HG02571 (cell line): Measurements from ENCODE around the gene PDE8A.

Source experiments
- ATAC-seq: cut with Tn5 transposase; IDR thresholded peaks from one replicate; pipeline ENCODE4 v1.9.1; 2021; ENCODE audit warnings: mild to moderate bottlenecking, moderate library complexity; ENCODE audit not compliant: unreplicated experiment

Gene PDE8A

GRCh38 chr15:85030301-85030929, 48.8 kb downstream of the PDE8A start:
- ATAC-seq = no peak

GRCh38 chr15:85031086-85031943, 49.7 kb downstream of the PDE8A start:
- ATAC-seq = no peak

GRCh38 chr15:85031944-85032558, 50.4 kb downstream of the PDE8A start:
- no peak for ATAC-seq

DNA sequence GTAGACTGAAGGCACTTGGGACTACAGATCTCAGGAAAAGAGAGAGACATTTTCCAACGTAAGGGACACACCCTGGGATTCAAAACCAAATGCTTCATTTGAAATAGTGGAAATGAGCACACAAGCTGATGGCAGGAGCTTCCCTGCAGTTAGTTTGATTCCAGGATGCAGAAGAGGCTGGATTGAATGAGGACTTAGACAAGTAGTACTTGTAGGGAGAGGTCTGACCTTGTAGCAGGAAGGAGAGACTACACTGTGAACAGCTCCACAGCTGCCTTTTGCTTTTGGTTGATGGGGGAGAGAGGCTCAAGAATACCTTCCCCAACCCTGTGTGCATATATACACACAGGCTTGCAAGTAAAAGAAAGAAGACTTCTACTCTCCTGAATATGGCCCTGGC, 51.5 kb downstream of the PDE8A start:
- ATAC-seq = no peak

DNA sequence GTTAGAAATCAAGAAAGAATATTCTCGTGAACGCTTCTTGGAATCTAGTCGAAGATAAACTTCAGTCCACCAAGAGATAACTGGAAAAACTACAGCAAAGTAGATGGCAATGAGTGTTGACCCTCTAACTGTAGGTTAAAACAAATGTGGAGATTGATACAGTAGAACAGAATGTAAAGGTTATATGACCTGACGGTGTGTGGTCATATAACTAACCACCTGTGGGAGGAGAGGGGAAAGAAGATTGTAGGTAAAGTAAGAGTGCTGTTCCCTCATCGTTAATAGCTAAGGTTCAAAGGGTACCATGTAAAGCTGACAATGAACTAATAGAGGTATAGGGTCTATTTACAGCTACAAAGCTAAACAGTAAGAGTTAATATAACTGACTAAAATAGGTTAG, 52.6 kb downstream of the PDE8A start:
- no peak for ATAC-seq

GRCh38 chr15:85035980-85036379, 54.3 kb downstream of the PDE8A start:
- ATAC-seq = no peak

DNA sequence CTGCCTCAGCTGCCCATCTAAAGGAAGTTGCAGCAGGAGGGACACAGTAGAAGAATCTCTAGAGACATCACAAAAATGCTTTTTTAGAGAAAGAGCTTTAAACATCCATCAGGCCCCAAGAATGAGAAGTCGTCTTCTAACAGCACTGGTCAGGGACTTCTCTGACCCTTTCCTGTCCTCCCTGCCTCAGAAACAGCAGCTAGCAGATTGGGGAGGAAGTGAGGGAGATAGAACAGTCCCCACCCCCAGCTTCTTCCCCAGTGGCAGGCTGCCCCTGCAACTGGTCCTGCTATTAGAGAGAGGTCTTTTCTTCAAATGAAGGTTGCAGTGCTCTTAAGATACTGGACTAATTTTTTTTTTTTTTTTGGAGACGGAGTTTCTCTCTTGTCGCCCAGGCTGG, 55.1 kb downstream of the PDE8A start:
- no peak for ATAC-seq

GRCh38 chr15:85037641-85038040, 56.0 kb downstream of the PDE8A start:
- no peak for ATAC-seq

- ATAC-seq = no peak
Measured at GRCh38 chr15:85041230-85041629, 59.6 kb downstream of the PDE8A start.

GRCh38 chr15:85044251-85044853, 62.7 kb downstream of the PDE8A start:
- no peak for ATAC-seq

GRCh38 chr15:85044894-85045293, 63.2 kb downstream of the PDE8A start:
- ATAC-seq = no peak

DNA sequence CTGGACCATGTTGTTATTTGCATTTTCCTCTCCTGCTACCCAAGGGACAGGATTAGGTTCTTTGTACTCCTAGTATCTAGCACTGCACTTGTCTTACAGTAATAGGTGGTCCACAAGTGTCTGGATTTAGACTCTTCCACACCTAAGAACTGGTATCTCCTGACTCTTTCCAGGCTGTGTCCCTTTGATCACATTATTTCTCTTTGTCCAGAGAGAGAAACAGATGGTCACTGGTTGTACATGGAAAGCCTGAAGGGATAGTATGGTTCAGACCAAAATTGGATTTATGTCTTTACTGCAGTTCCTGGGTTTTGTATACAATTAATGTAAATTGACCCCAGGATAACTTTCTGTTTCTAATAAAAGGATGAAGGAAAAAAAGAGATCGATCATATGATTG, 64.0 kb downstream of the PDE8A start:
- ATAC-seq = no peak

- no peak for ATAC-seq
Measured at GRCh38 chr15:85047271-85047948, 65.8 kb downstream of the PDE8A start.

DNA sequence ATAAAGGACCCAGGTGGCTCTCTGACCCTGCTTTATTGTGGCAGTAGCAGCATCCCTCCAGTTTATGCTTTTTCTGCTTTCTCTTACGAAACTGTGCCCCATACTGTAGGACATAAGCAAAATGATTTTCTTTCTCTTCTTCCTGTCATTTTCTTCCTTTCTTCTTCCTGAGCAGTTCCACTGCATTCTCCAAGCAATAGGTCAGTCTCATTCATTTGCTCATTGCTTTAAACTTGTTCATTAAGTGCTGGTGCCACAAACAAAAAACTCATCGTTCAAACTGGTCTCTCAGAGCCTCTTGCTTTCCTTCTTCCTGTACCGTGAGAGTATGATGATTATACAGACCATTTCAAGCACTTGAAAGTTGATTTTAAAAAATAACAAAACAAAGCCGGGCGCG, 66.8 kb downstream of the PDE8A start:
- no peak for ATAC-seq

DNA sequence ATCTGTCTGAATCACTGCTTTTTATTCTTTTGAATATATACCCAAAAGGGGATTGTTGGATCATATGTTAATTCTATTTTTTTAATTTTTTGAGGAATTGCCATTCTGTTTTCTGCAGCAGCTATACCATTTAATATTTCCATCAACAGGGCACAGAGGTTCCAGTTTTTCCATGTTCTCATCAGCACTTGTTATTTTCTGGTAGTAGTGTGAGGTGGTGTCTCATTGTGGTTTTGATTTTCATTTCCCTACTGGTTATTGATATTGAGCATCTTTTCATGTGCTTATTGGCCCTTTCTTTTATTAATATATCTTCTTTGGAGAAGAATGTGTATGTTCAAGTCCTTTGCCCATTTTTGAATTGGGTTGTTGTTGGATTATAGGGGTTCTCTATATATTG, 68.1 kb downstream of the PDE8A start:
- ATAC-seq = no peak

DNA sequence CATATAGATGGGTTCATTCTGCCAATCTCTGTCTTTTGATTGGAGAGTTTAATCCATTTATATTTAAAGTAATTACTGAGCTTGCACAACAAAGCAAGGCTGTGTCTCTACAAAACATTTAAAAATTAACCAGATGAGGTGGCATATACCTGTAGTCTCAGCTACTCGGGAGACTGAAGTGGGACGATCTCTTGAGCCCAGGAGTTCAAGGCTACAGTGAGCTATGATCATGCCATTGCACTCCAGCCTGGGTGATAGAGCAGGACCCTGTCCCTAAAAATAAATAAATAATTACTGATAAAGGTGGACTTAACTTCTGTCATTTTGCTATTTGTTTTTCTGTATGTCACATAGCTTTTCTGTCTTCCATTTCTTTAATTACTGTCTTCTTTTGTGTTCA, 78.1 kb downstream of the PDE8A start:
- ATAC-seq = no peak

DNA sequence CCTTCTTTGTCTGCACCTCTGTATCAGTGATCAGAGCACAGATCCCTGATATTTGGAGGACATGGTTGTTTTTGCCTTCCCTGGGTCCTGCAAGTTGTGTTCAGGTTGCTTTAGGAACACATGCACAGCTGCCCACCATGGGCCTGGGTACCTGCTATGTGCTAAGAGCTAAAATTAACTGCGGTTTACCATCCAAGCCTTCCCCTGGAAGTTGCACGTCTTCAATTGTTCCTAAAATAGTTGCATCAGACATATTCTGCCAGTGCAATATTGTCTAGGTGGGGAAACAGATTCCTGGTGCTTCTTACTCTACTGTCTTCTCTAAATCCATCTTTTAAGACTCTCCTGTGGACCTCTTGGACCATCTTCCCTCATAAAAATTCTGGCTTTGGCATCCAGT, 80.9 kb downstream of the PDE8A start:
- ATAC-seq = no peak

- ATAC-seq = no peak
Measured at GRCh38 chr15:85063088-85063487, 81.4 kb downstream of the PDE8A start.

DNA sequence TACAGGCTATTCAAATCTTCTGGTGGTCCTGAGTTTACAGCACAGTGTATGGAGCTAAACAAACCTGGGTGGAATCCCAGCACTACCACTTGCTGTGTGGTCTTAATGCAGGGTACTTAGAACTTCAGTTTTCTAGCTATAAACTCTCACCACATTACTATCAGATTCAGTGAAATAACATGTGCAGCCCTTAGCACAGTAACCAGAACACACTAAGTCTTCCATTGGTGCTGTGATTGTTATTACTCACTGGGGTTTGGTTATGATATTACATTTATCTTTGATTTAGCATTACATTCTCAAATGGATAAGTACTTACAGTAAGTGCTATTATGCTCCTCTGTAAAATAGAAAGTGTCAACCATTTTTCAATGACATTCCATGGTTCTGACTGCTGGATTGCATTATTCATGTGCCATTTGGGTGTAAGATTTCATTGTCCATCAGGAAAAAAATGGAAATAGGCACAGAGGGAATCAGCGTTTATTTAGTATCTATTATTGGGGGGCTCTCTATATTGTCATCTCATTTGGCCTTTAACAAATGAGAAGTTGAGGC, 81.9 kb downstream of the PDE8A start:
- ATAC-seq = no peak

DNA sequence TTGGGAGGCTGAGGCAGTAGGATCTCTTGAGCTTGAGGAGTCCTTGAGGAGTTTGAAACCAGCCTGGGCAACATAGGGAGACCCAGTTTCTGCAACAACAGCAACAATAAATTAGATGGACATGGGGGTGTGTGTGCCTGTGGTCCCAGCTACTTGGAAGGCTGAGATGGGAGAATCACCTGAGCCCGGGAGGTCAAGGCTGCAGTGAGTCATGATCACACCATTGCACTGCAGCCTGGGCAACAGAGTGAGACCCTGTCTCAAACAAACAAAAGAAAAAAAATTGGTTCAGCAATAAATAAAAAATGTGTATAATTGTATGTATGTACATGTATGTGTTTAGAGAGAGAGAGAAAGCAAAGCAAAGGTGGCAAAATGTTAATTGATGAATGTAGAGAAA, 83.1 kb downstream of the PDE8A start:
- ATAC-seq = no peak

GRCh38 chr15:85071061-85071460, 89.4 kb downstream of the PDE8A start:
- ATAC-seq = no peak
